Measurements from ENCODE around the gene RNF151.

GRCh38 chr16:1944612-1945199, 21.9 kb upstream of the RNF151 start:
- no peak for TF ChIP-seq CTCF (IDR thresholded peaks at IDR 0.05)
- no peak for TF ChIP-seq EP300 (IDR thresholded peaks at IDR 0.05)

All from suprapubic skin (tissue), 3 donors.